Effector memory CD4-positive, alpha-beta T cell (primary cell): Measurements from ENCODE around the gene CDH18.

ENCODE experiments used
- DNase-seq, 3 donors: peaks; one replicate each; pipeline ENCODE4 v3.0.0-alpha.2; 2020
- H3K27ac ChIP-seq: 2 replicates; pipeline ENCODE4 v1.7.0; 2013; ENCODE audit warnings: mild to moderate bottlenecking, low read length, moderate library complexity; ENCODE audit not compliant: insufficient read depth, poor library complexity, severe bottlenecking
- H3K27me3 ChIP-seq: replicated peaks from 2 replicates; pipeline ENCODE4 v1.7.0; 2013; ENCODE audit warnings: mild to moderate bottlenecking, low read length; ENCODE audit not compliant: insufficient read depth, control insufficient read depth, poor library complexity, severe bottlenecking
- H3K36me3 ChIP-seq: 2 replicates; pipeline ENCODE4 v1.7.0; 2013; ENCODE audit warnings: mild to moderate bottlenecking, low read length, moderate library complexity; ENCODE audit not compliant: control insufficient read depth, insufficient read depth
- H3K4me1 ChIP-seq: 2 replicates; pipeline ENCODE4 v1.7.0; 2013; ENCODE audit warnings: low read length, mild to moderate bottlenecking; ENCODE audit not compliant: control insufficient read depth, insufficient read depth, poor library complexity, severe bottlenecking
- H3K4me3 ChIP-seq: 2 replicates; pipeline ENCODE4 v1.7.0; 2013; ENCODE audit warnings: low read length, low read depth, mild to moderate bottlenecking; ENCODE audit not compliant: insufficient read depth, poor library complexity, severe bottlenecking
- H3K9me3 ChIP-seq: 2 replicates; pipeline ENCODE4 v1.7.0; 2013; ENCODE audit warnings: mild to moderate bottlenecking, low read length, moderate library complexity; ENCODE audit not compliant: control insufficient read depth

The CDH18 gene

DNA sequence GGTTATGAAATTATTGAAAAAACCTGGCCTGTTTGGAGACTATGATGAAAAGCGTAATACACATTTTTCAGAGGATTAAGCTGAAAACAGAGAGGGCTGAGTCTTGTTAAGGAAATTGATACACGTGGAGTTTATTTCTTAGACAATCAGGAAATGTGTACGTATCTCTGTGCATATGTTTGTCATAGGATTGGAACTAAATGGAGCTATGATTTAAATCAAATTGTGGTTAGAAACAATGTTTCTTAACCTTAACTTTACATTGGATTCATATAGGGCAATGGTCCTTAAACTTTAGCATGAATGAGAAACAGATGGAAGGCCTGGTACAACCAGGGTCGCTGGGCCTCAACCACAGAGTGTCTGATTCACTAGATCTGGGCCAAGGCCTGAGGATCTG lies 451.6 kb downstream of the CDH18 start:
- DNase-seq = no peak
- Histone ChIP-seq H3K9me3 (no peaks in the 10 kb centered on the region), H3K36me3 (no peaks in the 10 kb centered on the region), H3K27ac (no peak overlapping the region), H3K4me1 (no peaks in the 10 kb centered on the region), H3K4me3 (no peak overlapping the region), H3K27me3 (no peaks in the 10 kb centered on the region)

DNA sequence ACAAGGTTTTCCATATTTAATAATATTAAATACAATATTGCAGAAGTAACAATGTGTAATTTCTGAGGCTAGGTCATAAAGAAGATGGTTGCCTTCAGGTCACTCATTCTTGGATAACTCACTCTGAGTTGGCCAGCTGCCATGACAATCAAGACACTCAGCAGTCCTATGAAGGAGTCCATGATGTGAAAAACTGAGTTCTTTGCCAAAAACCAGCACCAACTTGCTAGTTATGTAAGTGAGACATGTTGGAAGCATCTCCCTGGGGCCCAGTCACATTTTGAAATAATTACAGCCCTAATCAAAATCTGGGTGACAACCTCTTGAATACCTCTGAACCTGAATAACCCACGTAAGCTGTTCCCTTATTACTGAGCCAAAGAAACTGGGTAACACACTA lies 453.2 kb downstream of the CDH18 start:
- Histone ChIP-seq H3K4me3 (no peak overlapping the region), H3K4me1 (no peaks in the 10 kb centered on the region), H3K36me3 (no peaks in the 10 kb centered on the region), H3K27ac (no peak overlapping the region), H3K27me3 (no peaks in the 10 kb centered on the region), H3K9me3 (no peaks in the 10 kb centered on the region)
- no peak for DNase-seq

DNA sequence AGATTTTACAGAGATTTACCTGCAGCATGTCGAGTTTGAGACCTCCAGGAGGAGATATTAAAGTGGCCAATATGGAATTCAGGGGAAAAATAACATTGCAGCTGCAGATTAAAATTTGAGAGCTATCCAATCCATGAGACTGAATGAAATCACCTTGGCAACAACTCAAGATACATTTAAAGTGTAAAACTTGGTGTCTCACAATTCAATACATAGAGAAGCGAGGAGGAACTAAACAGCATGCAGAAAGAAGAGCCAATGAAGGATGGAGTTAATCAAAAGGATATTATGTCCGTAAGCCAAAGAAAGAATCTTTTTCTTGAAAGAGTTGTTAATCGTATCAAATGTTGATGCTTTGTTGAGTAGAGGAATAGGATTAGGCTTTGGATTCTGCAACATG lies 455.1 kb downstream of the CDH18 start:
- H3K4me3 ChIP-seq = no peak overlapping the region

DNA sequence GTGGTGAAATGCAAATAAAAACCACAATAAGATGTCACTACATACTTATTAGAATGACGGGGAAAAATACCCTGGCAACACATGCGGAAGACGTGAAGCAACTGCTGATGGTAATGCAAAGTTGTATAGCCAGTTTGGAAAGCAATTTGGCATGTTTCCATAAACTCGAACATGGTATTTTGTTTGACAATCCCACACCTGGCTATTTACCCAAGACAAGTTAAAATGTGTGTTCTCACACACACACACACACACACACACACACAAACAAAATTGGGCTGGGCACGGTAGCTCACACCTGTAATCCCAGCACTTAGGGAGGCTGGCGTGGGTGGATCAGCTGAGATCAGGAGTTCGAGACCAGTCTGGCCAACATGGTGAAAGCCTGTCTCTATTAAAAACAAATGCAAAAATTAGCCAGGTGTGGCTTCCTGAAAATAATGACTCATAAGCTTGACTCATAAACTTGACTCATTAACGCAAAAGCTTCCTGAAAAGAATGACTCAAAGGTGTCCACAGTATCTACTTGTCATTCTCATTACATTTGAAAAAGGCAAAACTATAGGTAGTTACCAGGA lies 456.5 kb downstream of the CDH18 start:
- DNase-seq = no peak
- Histone ChIP-seq H3K36me3 (no peaks in the 10 kb centered on the region), H3K27ac (no peak overlapping the region), H3K27me3 (no peaks in the 10 kb centered on the region), H3K4me1 (no peaks in the 10 kb centered on the region), H3K4me3 (no peak overlapping the region), H3K9me3 (no peaks in the 10 kb centered on the region)

More for the DNA sequence above, 455.1 kb downstream of the CDH18 start:
- no peaks in the 10 kb centered on the region for H3K4me1 ChIP-seq
- H3K9me3 ChIP-seq = no peaks in the 10 kb centered on the region
- no peaks in the 10 kb centered on the region for H3K36me3 ChIP-seq
- H3K27ac ChIP-seq = no peak overlapping the region
- no peaks in the 10 kb centered on the region for H3K27me3 ChIP-seq
- no peak for DNase-seq

DNA sequence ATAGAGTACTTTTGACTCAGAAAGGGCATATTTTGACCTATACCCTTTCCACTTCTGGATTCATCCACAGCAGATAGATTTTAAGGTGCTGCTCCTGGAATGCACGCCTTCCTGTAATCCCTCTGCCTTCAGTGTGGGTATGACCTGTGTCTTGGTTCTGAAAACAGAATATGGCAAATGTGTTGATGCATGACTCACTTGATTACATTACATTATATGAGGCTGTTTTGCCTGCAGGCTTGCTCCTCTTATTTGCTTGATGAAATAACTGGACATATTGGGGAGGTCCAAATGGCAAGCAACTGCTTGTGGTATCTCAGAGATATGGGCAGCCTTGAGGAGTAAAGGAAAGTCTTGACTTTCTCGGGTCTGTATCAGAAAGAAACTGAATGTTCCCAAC lies 468.6 kb downstream of the CDH18 start:
- Histone ChIP-seq H3K9me3 (no peaks in the 10 kb centered on the region), H3K36me3 (no peaks in the 10 kb centered on the region), H3K4me3 (no peak overlapping the region), H3K4me1 (no peaks in the 10 kb centered on the region), H3K27ac (no peak overlapping the region), H3K27me3 (no peaks in the 10 kb centered on the region)
- DNase-seq = no peak

DNA sequence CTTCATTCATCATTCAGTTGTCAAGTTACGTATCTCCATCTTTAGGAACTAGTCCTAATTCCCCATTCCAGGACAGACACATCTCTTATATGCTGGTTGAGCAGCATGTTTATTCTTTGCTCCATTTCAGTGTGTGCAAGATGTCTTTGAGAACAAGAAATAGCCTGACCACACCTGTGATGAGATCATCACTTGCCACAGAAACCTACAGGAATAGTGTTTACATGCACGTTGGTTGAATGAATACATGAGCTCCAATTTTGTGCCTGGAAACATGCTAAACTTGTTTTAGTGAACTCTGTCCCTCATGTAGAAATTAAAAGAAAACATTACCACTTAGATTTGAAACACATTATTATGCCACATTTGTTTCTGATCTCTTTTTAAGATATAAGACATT lies 489.1 kb downstream of the CDH18 start:
- Histone ChIP-seq H3K36me3 (no peaks in the 10 kb centered on the region), H3K4me1 (no peaks in the 10 kb centered on the region), H3K9me3 (peaks cover 4% of the 10 kb centered on the region), H3K4me3 (no peak overlapping the region), H3K27me3 (no peaks in the 10 kb centered on the region), H3K27ac (no peak overlapping the region)
- no peak for DNase-seq

DNA sequence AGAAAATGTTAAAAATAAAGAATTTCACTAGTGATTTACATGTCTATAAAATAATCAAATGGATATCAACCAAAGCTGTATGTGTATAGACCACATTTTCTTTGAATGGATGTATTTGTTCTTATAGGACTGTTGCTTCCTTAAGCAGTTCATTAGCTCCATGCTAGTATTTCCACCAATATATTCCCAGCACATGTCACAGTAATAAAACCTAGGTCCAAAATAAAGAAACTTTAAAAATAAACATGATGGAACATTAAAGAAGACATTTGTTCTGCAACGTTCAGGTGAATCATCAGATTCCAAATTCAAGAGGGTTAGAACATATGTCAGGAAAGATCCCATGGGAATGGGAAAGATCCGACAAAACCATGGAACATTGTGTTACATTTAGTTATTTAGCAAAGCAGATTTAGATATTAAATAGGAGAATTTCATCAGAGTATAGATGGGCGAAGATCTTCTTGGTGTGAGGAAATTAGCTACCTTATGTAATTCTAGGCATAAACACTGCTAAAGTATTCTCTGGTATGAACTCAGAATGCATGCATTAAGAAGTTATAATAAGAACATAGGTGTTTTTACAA lies 490.7 kb downstream of the CDH18 start:
- no peak for DNase-seq
- Histone ChIP-seq H3K9me3 (no peaks in the 10 kb centered on the region), H3K4me1 (no peaks in the 10 kb centered on the region)

DNA sequence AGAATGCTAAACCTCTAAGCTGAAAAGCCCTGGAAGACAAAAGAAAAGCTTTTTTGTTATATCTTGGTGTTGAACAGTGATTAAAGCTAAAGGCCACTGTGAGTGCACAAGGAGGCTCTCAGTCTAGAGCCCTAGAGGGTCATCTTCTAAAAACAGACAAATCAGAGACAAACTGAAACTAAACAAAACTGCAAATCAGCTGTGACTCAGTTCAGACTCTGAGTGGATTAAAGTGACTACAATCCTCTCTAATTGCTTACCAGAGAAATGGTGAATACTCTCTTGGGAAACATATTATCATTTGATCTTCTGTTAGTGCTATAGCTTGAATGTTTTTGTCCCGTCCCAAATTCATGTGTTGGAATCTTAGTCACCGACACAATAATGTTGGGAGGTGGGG lies 491.9 kb downstream of the CDH18 start:
- no peak for DNase-seq
- no peaks in the 10 kb centered on the region for H3K36me3 ChIP-seq
- no peak overlapping the region for H3K4me3 ChIP-seq
- no peaks in the 10 kb centered on the region for H3K4me1 ChIP-seq
- no peak overlapping the region for H3K27ac ChIP-seq
- no peaks in the 10 kb centered on the region for H3K27me3 ChIP-seq
- no peaks in the 10 kb centered on the region for H3K9me3 ChIP-seq

More for the DNA sequence above, 490.7 kb downstream of the CDH18 start:
- H3K4me3 ChIP-seq = no peak overlapping the region
- H3K27ac ChIP-seq = no peak overlapping the region
- no peaks in the 10 kb centered on the region for H3K36me3 ChIP-seq
- no peaks in the 10 kb centered on the region for H3K27me3 ChIP-seq

DNA sequence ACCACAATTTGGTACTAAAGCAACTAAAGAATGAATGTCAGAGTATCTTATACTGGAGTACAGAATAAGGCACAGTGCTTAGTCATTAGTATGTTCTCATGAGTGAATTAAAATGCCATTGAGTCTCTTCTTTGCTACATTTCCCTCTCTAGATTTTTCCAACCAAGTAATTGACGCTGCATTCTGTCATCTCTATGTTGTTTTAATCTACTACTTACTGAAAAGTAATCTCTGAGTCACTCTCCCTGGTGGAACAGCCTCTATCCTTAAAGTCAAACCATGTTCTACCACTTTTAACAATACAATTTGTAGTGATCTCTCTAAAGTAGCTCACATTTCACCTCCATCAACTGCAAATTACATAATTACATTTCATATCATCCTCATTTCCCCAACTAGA lies 495.1 kb downstream of the CDH18 start:
- H3K27ac ChIP-seq = no peak overlapping the region
- H3K4me3 ChIP-seq = no peak overlapping the region
- H3K27me3 ChIP-seq = no peaks in the 10 kb centered on the region
- H3K36me3 ChIP-seq = no peaks in the 10 kb centered on the region
- H3K4me1 ChIP-seq = no peaks in the 10 kb centered on the region
- DNase-seq = no peak
- no peaks in the 10 kb centered on the region for H3K9me3 ChIP-seq

DNA sequence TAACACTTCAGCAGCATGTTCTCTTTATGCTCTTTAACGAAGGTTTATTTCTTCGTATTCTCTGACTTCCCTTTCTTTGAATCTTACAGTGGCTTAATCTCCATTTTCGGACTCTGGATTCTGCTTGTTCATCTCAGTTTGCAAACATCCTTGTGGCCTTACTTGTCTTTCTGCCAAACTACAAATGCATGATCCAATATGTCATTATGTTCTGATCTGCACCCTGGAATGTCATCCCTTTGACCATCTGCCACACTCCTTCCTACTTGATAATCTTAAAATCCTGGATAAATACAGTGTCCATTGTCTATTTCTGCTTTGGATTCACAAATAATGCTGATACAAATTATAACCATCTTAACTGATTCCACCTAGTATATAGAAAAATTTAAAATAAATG lies 499.2 kb downstream of the CDH18 start:
- no peak overlapping the region for H3K4me3 ChIP-seq
- no peaks in the 10 kb centered on the region for H3K4me1 ChIP-seq
- H3K27ac ChIP-seq = no peak overlapping the region
- no peak for DNase-seq
- no peaks in the 10 kb centered on the region for H3K9me3 ChIP-seq
- no peaks in the 10 kb centered on the region for H3K36me3 ChIP-seq
- H3K27me3 ChIP-seq = no peaks in the 10 kb centered on the region
